HUES48 (cell line): ENCODE data around the gene MACROD2.

Source experiments
- H3K27ac ChIP-seq: one replicate; pipeline ENCODE4 v1.7.0; 2013; ENCODE audit warnings: low read depth, low read length, inconsistent platforms
- H3K27me3 ChIP-seq: 2 replicates; pipeline ENCODE4 v1.6.1; 2013; ENCODE audit warnings: mild to moderate bottlenecking, low read length; ENCODE audit not compliant: control insufficient read depth, insufficient read depth
- H3K36me3 ChIP-seq: 2 replicates; pipeline ENCODE4 v1.6.1; 2013; ENCODE audit warnings: low read length; ENCODE audit not compliant: control insufficient read depth, insufficient read depth
- H3K4me1 ChIP-seq: 2 replicates; pipeline ENCODE4 v1.6.1; 2013; ENCODE audit warnings: mild to moderate bottlenecking, low read length; ENCODE audit not compliant: control insufficient read depth, insufficient read depth
- H3K4me3 ChIP-seq: 2 replicates; pipeline ENCODE4 v1.5.1; 2013; ENCODE audit warnings: mild to moderate bottlenecking, low read depth, low read length
- H3K9ac ChIP-seq: 2 replicates; pipeline ENCODE4 v1.6.1; 2013; ENCODE audit warnings: mild to moderate bottlenecking, low read depth, low read length, moderate library complexity
- H3K9me3 ChIP-seq: 2 replicates; pipeline ENCODE4 v1.6.1; 2013; ENCODE audit warnings: low read length; ENCODE audit not compliant: control insufficient read depth, insufficient read depth

Gene MACROD2

DNA sequence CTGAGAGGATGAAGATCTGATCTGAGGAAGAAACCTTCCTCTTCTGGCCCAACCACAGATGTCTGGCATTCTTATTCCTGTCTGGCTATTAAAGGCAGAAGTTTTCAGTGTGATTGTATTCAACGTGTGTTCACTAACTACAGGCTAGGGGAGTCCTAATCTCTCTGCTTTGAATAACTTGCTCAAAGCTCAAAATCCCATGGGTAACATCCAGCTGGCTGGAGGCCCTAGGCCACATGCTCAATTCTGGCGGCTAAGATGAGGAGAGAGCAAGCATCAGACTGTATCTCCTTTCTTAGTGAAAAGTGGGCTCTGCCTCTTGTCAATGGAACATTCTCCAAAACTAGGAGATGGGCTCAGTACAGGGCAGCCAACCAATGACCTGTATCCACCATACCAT lies 2099.9 kb downstream of the MACROD2 start:
- H3K4me3 ChIP-seq: no peak overlapping the region
- no peaks in the 10 kb centered on the region for H3K27me3 ChIP-seq
- H3K27ac ChIP-seq: no peak overlapping the region
- H3K9ac ChIP-seq: no peak overlapping the region
- H3K4me1 ChIP-seq: no peaks in the 10 kb centered on the region
- no peaks in the 10 kb centered on the region for H3K36me3 ChIP-seq
- H3K9me3 ChIP-seq: 0 out of 2 replicates have a peak, but pooled peaks cover 3% of the 10 kb centered on the region

DNA sequence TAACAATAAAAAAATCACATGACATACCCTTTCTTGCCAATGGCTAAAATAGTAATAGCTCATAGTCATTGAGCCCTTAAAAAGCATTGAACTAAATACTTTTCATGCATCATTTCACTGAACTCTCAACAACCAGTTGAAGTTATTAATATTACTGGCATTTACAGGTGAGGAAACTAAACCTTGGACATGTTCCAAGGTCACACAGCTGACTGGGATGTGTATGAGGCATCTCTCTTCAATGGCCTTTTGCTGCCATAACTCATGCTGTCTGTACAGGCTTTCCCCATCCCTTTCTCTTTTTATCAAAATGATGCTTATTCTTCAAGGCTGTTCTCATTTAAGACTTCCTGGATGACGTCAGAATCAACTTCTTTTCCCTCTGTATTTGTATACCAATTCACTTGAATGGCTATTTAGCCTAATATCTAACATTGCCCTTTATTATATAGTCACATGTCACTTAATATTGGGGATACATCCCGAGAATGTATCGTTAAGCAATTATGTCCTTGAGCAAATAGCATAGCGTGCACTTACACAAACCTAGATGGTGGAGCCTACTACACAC lies 2101.5 kb downstream of the MACROD2 start:
- Histone ChIP-seq H3K27ac (no peak overlapping the region), H3K27me3 (no peaks in the 10 kb centered on the region), H3K9ac (no peak overlapping the region), H3K4me1 (no peaks in the 10 kb centered on the region), H3K36me3 (no peaks in the 10 kb centered on the region), H3K4me3 (no peak overlapping the region), H3K9me3 (no peaks in the 10 kb centered on the region)

DNA sequence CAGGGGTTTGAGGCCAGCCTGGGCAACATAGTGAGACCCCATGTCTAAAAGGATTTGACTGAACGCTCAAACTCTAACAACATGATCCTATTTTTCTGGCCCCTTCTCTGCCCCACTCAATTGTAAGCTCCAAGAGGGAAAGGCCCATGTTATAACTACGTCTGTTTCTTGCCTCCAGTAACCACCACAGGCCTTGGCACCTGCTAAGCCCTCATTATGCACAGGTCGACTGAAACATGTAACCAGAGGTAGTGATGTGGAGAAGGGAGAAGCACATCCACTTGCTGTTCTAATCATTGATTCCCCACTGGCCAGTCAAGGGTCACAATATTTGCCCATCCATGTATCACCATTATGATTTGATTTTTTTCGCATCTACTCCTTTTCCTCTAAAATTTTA lies 2102.5 kb downstream of the MACROD2 start:
- H3K4me1 ChIP-seq: no peaks in the 10 kb centered on the region
- H3K36me3 ChIP-seq: no peaks in the 10 kb centered on the region
- H3K9ac ChIP-seq: no peak overlapping the region
- H3K27ac ChIP-seq: no peak overlapping the region
- H3K27me3 ChIP-seq: no peaks in the 10 kb centered on the region
- H3K4me3 ChIP-seq: no peak overlapping the region
- no peaks in the 10 kb centered on the region for H3K9me3 ChIP-seq

DNA sequence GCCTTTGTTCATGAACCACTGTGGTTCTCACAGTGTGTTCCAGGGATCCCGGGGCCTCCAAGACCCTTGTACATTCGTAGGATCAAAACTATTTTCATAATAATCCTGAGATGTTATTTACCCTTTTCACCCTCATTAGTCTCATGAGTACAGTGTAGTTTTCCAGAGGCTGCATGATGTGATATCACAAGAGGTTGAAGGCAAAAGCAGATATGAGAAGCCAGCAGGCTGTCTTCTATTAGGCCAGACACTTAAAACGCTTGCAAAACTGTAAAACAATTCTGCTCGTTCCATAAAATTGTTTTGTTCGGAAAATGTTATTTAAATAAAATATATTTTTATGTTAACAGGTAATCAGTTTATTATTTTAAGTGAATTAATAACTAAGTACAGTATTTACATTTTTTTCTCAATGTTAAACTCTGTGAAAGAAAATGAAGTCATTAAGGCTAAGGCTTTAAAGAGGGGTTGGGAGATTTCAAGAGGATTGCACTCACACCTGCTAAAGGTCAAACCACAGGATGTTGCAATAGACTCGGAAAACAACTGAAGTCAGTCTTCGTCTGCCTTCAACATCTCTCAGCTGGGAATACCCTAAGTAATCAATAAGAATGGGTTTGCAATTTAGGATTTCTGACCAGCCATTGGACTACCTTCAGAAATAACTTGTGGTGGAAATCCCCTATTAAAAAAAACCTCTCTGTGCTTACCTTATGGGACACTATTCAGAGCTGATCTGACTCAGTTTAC lies 2103.7 kb downstream of the MACROD2 start:
- no peaks in the 10 kb centered on the region for H3K9me3 ChIP-seq
- H3K36me3 ChIP-seq: no peaks in the 10 kb centered on the region
- no peaks in the 10 kb centered on the region for H3K27me3 ChIP-seq
- H3K9ac ChIP-seq: no peak overlapping the region
- no peak overlapping the region for H3K27ac ChIP-seq
- no peaks in the 10 kb centered on the region for H3K4me1 ChIP-seq
- no peak overlapping the region for H3K4me3 ChIP-seq

DNA sequence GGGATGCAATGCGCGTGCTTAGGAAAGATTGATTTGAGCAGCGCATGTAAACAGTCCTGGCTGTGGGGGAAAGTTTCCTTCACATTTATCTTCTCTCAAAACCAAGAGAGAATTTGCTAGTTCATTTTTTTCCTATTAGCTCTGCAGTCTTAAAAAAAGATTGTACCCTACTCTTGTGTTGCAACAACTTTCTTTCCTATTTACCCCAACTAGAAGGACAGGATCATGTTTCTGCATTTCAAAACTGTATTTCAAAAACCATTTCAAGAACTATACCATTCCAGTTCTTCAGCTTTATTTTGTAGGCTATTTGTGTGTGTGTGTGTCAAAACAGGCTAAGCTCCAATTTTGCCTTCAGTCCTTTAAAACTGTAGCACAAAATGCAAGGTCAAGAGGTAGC lies 2104.8 kb downstream of the MACROD2 start:
- no peak overlapping the region for H3K4me3 ChIP-seq
- H3K27ac ChIP-seq: no peak overlapping the region
- H3K27me3 ChIP-seq: no peaks in the 10 kb centered on the region
- no peaks in the 10 kb centered on the region for H3K4me1 ChIP-seq
- no peak overlapping the region for H3K9ac ChIP-seq
- no peaks in the 10 kb centered on the region for H3K9me3 ChIP-seq
- H3K36me3 ChIP-seq: no peaks in the 10 kb centered on the region

DNA sequence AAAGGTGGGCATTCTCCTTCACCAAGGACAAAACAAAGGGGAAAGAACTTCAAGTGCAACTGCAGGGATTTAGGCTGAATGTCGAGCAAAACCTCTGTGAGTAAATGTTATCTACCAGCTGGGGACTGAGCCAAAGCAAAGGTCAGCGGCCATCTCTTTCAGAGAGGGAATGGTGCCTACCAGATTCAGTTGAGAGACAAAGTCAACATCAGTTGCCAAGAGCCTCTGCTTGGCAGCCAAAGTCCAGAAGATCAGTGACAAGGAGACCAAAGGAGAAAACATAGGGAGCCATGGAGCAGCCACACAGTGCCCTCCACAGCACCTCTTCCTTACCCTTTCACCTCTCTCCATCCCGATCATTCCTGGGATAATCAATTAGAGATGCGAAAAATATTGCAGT lies 2105.5 kb downstream of the MACROD2 start:
- Histone ChIP-seq H3K27ac (no peak overlapping the region), H3K9ac (no peak overlapping the region), H3K27me3 (no peaks in the 10 kb centered on the region), H3K9me3 (no peaks in the 10 kb centered on the region), H3K4me1 (no peaks in the 10 kb centered on the region), H3K4me3 (no peak overlapping the region), H3K36me3 (no peaks in the 10 kb centered on the region)
